Fibroblast of mammary gland (primary cell): ENCODE measurements around the gene GATD1.

Source experiments
- DNase-seq: peaks from one replicate; pipeline ENCODE4 v3.0.0-alpha.2; 2010; ENCODE audit warnings: low read depth
- H3K4me3 ChIP-seq: 2 replicates; pipeline ENCODE4 v1.5.1; 2011; ENCODE audit warnings: low read depth, mild to moderate bottlenecking, low read length, moderate library complexity; ENCODE audit not compliant: control insufficient read depth
- CTCF ChIP-seq: conservative IDR thresholded peaks from 2 replicates; pipeline ENCODE4 v1.5.1; 2011; ENCODE audit warnings: low read depth, low read length, inconsistent platforms; ENCODE audit not compliant: control insufficient read depth, insufficient read depth

GATD1 gene

GRCh38 chr11:765025-765801 is 12.1 kb downstream of the GATD1 start:
- peak; percentile 43 for TF ChIP-seq CTCF
- no peak overlapping the region for H3K4me3 ChIP-seq
- peak; percentile 59 for DNase-seq

- no peak for TF ChIP-seq CTCF
- no peak overlapping the region for H3K4me3 ChIP-seq
- DNase-seq = no peak
Measured at GRCh38 chr11:764322-765024, 12.8 kb downstream of the GATD1 start.

- no peak for TF ChIP-seq CTCF
- H3K4me3 ChIP-seq = no peak overlapping the region
- DNase-seq = no peak
Measured at GRCh38 chr11:763549-764321, 13.6 kb downstream of the GATD1 start.

- no peak for DNase-seq
- no peak for TF ChIP-seq CTCF
- no peak overlapping the region for H3K4me3 ChIP-seq
Measured at GRCh38 chr11:763073-763463, 14.2 kb downstream of the GATD1 start.

DNA sequence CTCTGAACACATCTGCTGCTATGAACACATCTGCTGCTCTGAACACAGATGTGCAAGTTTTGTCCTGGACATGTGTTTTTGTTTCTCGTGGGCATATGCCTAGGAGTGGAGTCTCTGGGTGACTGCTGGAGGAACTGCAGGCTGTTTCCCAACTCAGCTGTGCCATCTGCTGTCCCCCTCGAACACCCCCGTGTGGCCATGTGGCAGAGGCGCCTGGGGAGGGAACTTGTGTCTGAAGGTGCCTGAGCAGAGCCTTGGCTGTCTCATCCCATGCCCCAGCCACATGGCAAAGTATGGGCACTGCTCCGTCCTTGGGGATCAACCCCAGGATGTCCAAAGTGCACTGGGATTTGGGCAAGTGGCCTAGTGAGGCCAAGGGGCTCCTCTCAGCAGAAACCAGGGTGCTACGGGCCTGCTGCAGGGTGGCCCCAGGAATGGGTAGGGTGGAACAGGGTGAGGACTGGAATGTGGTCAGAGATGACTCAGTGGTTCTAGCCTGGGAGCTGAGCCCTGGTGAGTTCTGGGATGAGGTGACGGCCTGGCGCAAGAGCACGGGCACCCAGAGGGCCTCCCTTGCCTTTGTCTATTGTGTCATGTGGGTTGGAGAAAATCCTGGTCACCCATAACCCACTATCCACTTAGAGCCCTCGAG is 14.7 kb downstream of the GATD1 start:
- TF ChIP-seq CTCF = peak; percentile 19
- DNase-seq = peak; percentile 91

GRCh38 chr11:761526-762108 is 15.7 kb downstream of the GATD1 start:
- no peak overlapping the region for H3K4me3 ChIP-seq
- no peak for TF ChIP-seq CTCF
- DNase-seq = no peak

More for the DNA sequence above, 14.7 kb downstream of the GATD1 start:
- no peak overlapping the region for H3K4me3 ChIP-seq
